Osteoblast (primary cell): ENCODE results near the gene GREB1L. TPM values are rescaled to one million over a fixed set of nuclear protein-coding genes. Genes with fewer than 3 reads are reported as not detected.
"Not testable (repeated sequence)": the region's sequence is repeated elsewhere in the genome, so short reads cannot be mapped to it uniquely, and the experiment has no call there.

ENCODE experiments used
- DNase-seq: peaks from one replicate; pipeline ENCODE4 v3.0.0; 2011; ENCODE audit warnings: low spot score, mixed read lengths; ENCODE audit not compliant: insufficient read length; ENCODE audit errors: missing footprints
- H2AFZ ChIP-seq: 2 replicates; pipeline ENCODE4 v1.6.0; 2011; ENCODE audit warnings: mild to moderate bottlenecking, low read length
- H3K27ac ChIP-seq: 2 replicates; pipeline ENCODE4 v1.5.1; 2011; ENCODE audit warnings: mild to moderate bottlenecking, low read depth, low read length, moderate library complexity
- H3K27me3 ChIP-seq: 2 replicates; pipeline ENCODE4 v1.6.0; 2012; ENCODE audit warnings: mild to moderate bottlenecking, control low read depth, inconsistent platforms, low read length, moderate library complexity; ENCODE audit not compliant: insufficient read depth
- H3K36me3 ChIP-seq: 2 replicates; pipeline ENCODE4 v1.5.1; 2011; ENCODE audit warnings: mild to moderate bottlenecking, low read length, control low read depth, moderate library complexity; ENCODE audit not compliant: insufficient read depth
- H3K4me1 ChIP-seq: 2 replicates; pipeline ENCODE4 v1.5.1; 2011; ENCODE audit warnings: mild to moderate bottlenecking, low read length, control low read depth, moderate library complexity; ENCODE audit not compliant: insufficient read depth
- H3K4me2 ChIP-seq: 2 replicates; pipeline ENCODE4 v1.6.0; 2011; ENCODE audit warnings: mild to moderate bottlenecking, low read length; ENCODE audit not compliant: insufficient read depth
- H3K4me3 ChIP-seq: fragments of 200-600 bp; sonication (generic); 3 replicates; pipeline ENCODE4 v1.5.1; 2012; ENCODE audit warnings: mild to moderate bottlenecking, low read length, inconsistent platforms; ENCODE audit not compliant: insufficient read depth
- H3K79me2 ChIP-seq: 2 replicates; pipeline ENCODE4 v1.6.0; 2012; ENCODE audit warnings: mild to moderate bottlenecking, low read length, control low read depth, inconsistent platforms; ENCODE audit not compliant: insufficient read depth
- H3K9me3 ChIP-seq: 2 replicates; pipeline ENCODE4 v1.5.1; 2011; ENCODE audit warnings: low read depth, low read length, control low read depth
- H4K20me1 ChIP-seq: 2 replicates; pipeline ENCODE4 v1.6.0; 2012; ENCODE audit warnings: mild to moderate bottlenecking, low read length, control low read depth; ENCODE audit not compliant: insufficient read depth
- total RNA-seq: library from RNA; depleted of rRNA; stranded (reverse); fragments of >200 nt; gene quantifications from 2 replicates; pipeline ENCODE4 v1.2.3, GENCODE V29; 2012
- TF ChIP-seq, protein P1 (sequence below): IDR thresholded peaks from 2 replicates; pipeline ENCODE4 v1.5.1; 2011; ENCODE audit warnings: mild to moderate bottlenecking, low read depth, low read length, moderate library complexity; ENCODE audit errors: extremely low read depth

Gene GREB1L
- total RNA-seq, 1 donor, result 0.36 TPM

GRCh38 chr18:21313576-21313975 lies 71.5 kb downstream of the GREB1L start:
- peaks cover 5% of the 10 kb centered on the region for H3K27me3 ChIP-seq
- H2AFZ ChIP-seq, result no peak overlapping the region
- H3K4me3 ChIP-seq, result no peak overlapping the region
- H3K79me2 ChIP-seq, result no peaks in the 10 kb centered on the region
- DNase-seq, result no peak
- TF ChIP-seq, protein P1, sequence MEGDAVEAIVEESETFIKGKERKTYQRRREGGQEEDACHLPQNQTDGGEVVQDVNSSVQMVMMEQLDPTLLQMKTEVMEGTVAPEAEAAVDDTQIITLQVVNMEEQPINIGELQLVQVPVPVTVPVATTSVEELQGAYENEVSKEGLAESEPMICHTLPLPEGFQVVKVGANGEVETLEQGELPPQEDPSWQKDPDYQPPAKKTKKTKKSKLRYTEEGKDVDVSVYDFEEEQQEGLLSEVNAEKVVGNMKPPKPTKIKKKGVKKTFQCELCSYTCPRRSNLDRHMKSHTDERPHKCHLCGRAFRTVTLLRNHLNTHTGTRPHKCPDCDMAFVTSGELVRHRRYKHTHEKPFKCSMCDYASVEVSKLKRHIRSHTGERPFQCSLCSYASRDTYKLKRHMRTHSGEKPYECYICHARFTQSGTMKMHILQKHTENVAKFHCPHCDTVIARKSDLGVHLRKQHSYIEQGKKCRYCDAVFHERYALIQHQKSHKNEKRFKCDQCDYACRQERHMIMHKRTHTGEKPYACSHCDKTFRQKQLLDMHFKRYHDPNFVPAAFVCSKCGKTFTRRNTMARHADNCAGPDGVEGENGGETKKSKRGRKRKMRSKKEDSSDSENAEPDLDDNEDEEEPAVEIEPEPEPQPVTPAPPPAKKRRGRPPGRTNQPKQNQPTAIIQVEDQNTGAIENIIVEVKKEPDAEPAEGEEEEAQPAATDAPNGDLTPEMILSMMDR, result no peak
- H3K9me3 ChIP-seq, result no peaks in the 10 kb centered on the region
- H3K4me2 ChIP-seq, result no peak overlapping the region
- H3K27ac ChIP-seq, result no peak overlapping the region
- H4K20me1 ChIP-seq, result no peaks in the 10 kb centered on the region
- H3K4me1 ChIP-seq, result no peaks in the 10 kb centered on the region
- no peaks in the 10 kb centered on the region for H3K36me3 ChIP-seq

DNA sequence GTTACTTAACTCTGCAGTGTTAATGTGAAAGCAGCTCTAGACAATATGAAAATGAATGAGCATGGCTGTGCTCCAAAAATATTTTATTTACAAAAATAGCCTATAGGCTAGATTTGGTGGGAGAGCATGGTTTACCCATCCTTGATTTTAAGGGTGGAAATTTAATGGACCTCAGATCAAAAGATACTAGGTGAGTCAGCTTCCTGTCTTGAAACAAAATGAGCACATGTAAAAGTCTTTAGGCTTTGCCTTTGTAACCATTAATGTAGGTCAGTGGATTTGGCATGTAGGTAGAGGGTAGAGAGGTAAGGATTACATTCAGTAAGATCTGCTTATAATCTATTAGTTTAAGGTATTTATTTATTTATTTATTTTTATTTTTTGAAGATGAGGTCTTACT lies 72.7 kb downstream of the GREB1L start:
- Histone ChIP-seq H3K4me3 (no peak overlapping the region), H3K27me3 (peaks cover under 1% of the 10 kb centered on the region), H3K27ac (no peak overlapping the region), H2AFZ (no peak overlapping the region), H3K9me3 (no peaks in the 10 kb centered on the region), H3K4me2 (no peak overlapping the region), H3K79me2 (no peaks in the 10 kb centered on the region), H4K20me1 (no peaks in the 10 kb centered on the region), H3K36me3 (no peaks in the 10 kb centered on the region), H3K4me1 (no peaks in the 10 kb centered on the region)
- DNase-seq, result no peak
- TF ChIP-seq, protein P1, result no peak

DNA sequence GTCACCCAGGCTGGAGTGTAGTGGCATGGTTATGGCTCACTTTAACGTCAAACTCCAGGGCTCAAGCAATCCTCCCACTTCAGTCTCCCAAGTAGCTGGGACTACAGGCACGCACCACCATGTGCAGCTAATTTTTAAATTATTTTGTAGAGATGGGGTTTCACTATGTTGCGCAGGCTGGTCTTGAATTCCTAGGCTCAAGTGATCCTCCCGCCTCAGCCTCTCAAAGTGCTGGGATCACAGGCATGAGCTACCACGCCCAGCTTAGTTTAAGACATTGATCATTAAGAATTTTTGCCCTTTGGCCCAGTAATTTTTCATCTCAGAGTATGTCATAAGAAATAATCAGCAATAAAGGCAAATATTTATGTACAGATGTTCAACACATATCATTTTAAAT lies 73.1 kb downstream of the GREB1L start:
- H3K36me3 ChIP-seq, H2AFZ ChIP-seq, H3K27ac ChIP-seq, H3K27me3 ChIP-seq, H3K4me1 ChIP-seq, H3K4me3 ChIP-seq, DNase-seq, H3K9me3 ChIP-seq, H3K4me2 ChIP-seq, H4K20me1 ChIP-seq, H3K79me2 ChIP-seq: not testable (repeated sequence)

GRCh38 chr18:21315741-21316197 lies 73.7 kb downstream of the GREB1L start:
- Histone ChIP-seq H3K4me1 (no peaks in the 10 kb centered on the region), H2AFZ (no peak overlapping the region), H4K20me1 (no peaks in the 10 kb centered on the region), H3K79me2 (no peaks in the 10 kb centered on the region), H3K4me2 (no peak overlapping the region), H3K27me3 (no peaks in the 10 kb centered on the region), H3K27ac (no peak overlapping the region), H3K9me3 (no peaks in the 10 kb centered on the region), H3K36me3 (no peaks in the 10 kb centered on the region), H3K4me3 (no peak overlapping the region)
- TF ChIP-seq, protein P1, result no peak
- DNase-seq, result no peak

DNA sequence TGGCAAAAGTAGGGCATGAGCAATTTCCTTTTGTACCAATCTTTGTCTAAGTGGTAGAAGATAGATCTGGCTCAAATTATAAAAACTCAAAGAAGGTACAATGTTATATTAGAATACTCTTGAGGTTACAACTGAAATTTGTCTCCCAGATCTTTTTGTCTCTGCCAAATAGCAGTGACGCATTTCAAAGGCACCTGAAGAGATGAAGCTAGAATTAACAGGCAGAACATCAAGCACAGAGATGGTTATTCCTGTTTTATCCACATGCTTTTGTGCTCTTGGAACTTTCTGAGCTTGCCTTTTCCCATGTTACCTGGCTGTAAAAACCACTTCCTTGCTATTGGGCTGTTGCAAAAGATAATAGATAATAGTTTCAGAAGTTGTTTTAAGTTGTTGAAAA lies 74.3 kb downstream of the GREB1L start:
- Histone ChIP-seq H4K20me1 (no peaks in the 10 kb centered on the region), H3K36me3 (no peaks in the 10 kb centered on the region), H3K4me3 (no peak overlapping the region), H3K4me2 (no peak overlapping the region), H3K27ac (no peak overlapping the region), H3K4me1 (no peaks in the 10 kb centered on the region), H3K79me2 (no peaks in the 10 kb centered on the region), H2AFZ (no peak overlapping the region), H3K27me3 (no peaks in the 10 kb centered on the region), H3K9me3 (no peaks in the 10 kb centered on the region)
- DNase-seq, result no peak
- TF ChIP-seq, protein P1, result no peak
